HUES48 (cell line): ENCODE results near the gene CDIPT.
"Not testable (repeated sequence)": the region's sequence is repeated elsewhere in the genome, so short reads cannot be mapped to it uniquely, and the experiment has no call there.

ENCODE experiments used
- H3K27ac ChIP-seq: one replicate; pipeline ENCODE4 v1.7.0; 2013; ENCODE audit warnings: low read depth, low read length, inconsistent platforms
- H3K27me3 ChIP-seq: 2 replicates; pipeline ENCODE4 v1.6.1; 2013; ENCODE audit warnings: mild to moderate bottlenecking, low read length; ENCODE audit not compliant: control insufficient read depth, insufficient read depth
- H3K36me3 ChIP-seq: 2 replicates; pipeline ENCODE4 v1.6.1; 2013; ENCODE audit warnings: low read length; ENCODE audit not compliant: control insufficient read depth, insufficient read depth
- H3K4me1 ChIP-seq: 2 replicates; pipeline ENCODE4 v1.6.1; 2013; ENCODE audit warnings: mild to moderate bottlenecking, low read length; ENCODE audit not compliant: control insufficient read depth, insufficient read depth
- H3K4me3 ChIP-seq: 2 replicates; pipeline ENCODE4 v1.5.1; 2013; ENCODE audit warnings: mild to moderate bottlenecking, low read depth, low read length
- H3K9ac ChIP-seq: 2 replicates; pipeline ENCODE4 v1.6.1; 2013; ENCODE audit warnings: mild to moderate bottlenecking, low read depth, low read length, moderate library complexity
- H3K9me3 ChIP-seq: 2 replicates; pipeline ENCODE4 v1.6.1; 2013; ENCODE audit warnings: low read length; ENCODE audit not compliant: control insufficient read depth, insufficient read depth

The CDIPT gene

DNA sequence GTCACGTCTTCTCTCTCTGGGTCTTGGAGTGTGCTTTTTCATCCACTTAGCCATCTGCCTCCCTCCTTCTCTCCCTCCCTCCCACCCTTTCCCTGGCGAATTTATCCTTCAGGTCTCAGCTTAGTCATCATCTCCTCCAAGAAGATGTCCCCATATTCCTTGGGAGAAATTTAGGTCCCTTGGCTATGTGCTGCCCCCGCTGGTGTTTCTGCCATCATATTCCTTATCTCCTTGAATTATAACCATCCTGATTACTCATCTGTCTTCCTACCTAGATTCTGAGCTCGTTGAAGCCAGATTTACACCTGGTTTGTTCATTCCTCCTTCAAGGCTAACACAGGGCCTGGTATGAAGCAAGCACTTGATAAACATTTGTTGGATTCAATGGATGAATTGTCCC, 31.3 kb upstream of the CDIPT start:
- H3K4me1 ChIP-seq: peaks cover 8% of the 10 kb centered on the region; the same call in 1 of the 2 replicates
- H3K36me3 ChIP-seq: peaks cover 28% of the 10 kb centered on the region
- H3K9me3 ChIP-seq: no peaks in the 10 kb centered on the region
- H3K4me3 ChIP-seq: no peak overlapping the region
- H3K27me3 ChIP-seq: no peaks in the 10 kb centered on the region
- no peak overlapping the region for H3K9ac ChIP-seq
- no peak overlapping the region for H3K27ac ChIP-seq

- peaks cover 8% of the 10 kb centered on the region; the same call in 1 of the 2 replicates for H3K4me1 ChIP-seq
Measured at GRCh38 chr16:29893553-29893952, 30.5 kb upstream of the CDIPT start.

GRCh38 chr16:29892458-29892813, 29.4 kb upstream of the CDIPT start:
- H3K27ac ChIP-seq: no peak overlapping the region
- no peaks in the 10 kb centered on the region for H3K4me1 ChIP-seq
- H3K4me3 ChIP-seq: no peak overlapping the region
- no peaks in the 10 kb centered on the region for H3K27me3 ChIP-seq
- peaks cover 31% of the 10 kb centered on the region for H3K36me3 ChIP-seq
- H3K9me3 ChIP-seq: no peaks in the 10 kb centered on the region
- H3K9ac ChIP-seq: no peak overlapping the region

More at GRCh38 chr16:29893553-29893952, 30.5 kb upstream of the CDIPT start:
- no peaks in the 10 kb centered on the region for H3K9me3 ChIP-seq
- no peaks in the 10 kb centered on the region for H3K27me3 ChIP-seq
- no peak overlapping the region for H3K27ac ChIP-seq
- no peak overlapping the region for H3K4me3 ChIP-seq
- peaks cover 28% of the 10 kb centered on the region for H3K36me3 ChIP-seq
- no peak overlapping the region for H3K9ac ChIP-seq

GRCh38 chr16:29891525-29892457, 28.8 kb upstream of the CDIPT start:
- no peak overlapping the region for H3K4me3 ChIP-seq
- H3K9ac ChIP-seq: no peak overlapping the region
- no peaks in the 10 kb centered on the region for H3K27me3 ChIP-seq
- H3K9me3 ChIP-seq: no peaks in the 10 kb centered on the region
- no peak overlapping the region for H3K27ac ChIP-seq
- H3K36me3 ChIP-seq: peaks cover 31% of the 10 kb centered on the region
- H3K4me1 ChIP-seq: no peaks in the 10 kb centered on the region

DNA sequence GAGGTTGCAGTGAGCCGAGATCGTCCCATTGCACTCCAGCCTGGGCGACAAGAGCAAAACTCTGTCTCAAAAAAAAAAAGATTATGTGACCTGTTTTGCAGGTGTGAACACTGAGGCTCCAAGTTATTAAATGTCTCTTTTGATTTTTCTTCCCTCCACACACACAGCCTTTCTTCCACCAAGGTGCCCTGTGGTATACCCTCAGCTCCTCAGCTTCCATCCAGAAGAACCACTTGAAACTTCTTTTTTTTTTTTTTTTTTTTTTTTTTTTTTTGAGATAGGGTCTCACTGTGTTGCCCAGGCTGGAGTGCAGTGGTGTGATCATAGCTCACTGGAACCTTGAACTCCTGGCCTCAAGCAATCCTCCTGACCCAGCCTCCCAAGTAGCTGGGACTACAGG, 26.3 kb upstream of the CDIPT start:
- H3K9ac ChIP-seq, H3K27me3 ChIP-seq, H3K27ac ChIP-seq, H3K9me3 ChIP-seq, H3K4me3 ChIP-seq, H3K4me1 ChIP-seq: not testable (repeated sequence)
- H3K36me3 ChIP-seq: peaks cover 27% of the 10 kb centered on the region

DNA sequence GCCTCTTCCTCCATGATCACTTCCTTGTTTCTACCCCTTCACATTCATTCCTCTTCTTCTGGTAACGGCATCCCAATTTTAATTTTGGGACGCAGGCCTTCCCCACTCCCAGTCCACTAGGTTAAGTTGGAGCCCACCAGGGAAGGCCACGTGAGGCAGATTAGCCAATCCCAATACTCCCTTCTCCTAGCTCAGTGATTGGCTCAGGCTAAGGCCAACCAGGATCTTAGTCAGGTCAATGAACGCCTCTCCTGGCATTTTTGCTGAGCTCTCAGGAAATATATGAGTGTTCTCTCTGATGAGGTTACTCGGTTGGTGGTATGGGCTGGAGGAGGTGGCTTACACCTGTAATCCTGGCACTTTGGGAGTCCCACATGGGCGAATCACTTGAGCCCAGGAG, 21.0 kb upstream of the CDIPT start:
- Histone ChIP-seq H3K4me1 (no peaks in the 10 kb centered on the region), H3K27me3 (no peaks in the 10 kb centered on the region), H3K4me3 (no peak overlapping the region), H3K27ac (no peak overlapping the region), H3K36me3 (peaks cover 24% of the 10 kb centered on the region; the same call in 1 of the 2 replicates), H3K9me3 (no peaks in the 10 kb centered on the region), H3K9ac (no peak overlapping the region)

- H3K4me3 ChIP-seq: no peak overlapping the region
- H3K4me1 ChIP-seq: peaks cover 3% of the 10 kb centered on the region; the same call in 1 of the 2 replicates
- H3K9ac ChIP-seq: no peak overlapping the region
- no peak overlapping the region for H3K27ac ChIP-seq
- H3K36me3 ChIP-seq: peaks cover 21% of the 10 kb centered on the region; the same call in 1 of the 2 replicates
- no peaks in the 10 kb centered on the region for H3K27me3 ChIP-seq
- no peaks in the 10 kb centered on the region for H3K9me3 ChIP-seq
Measured at GRCh38 chr16:29881050-29881449, 18.0 kb upstream of the CDIPT start.

GRCh38 chr16:29878172-29878571, 15.1 kb upstream of the CDIPT start:
- no peaks in the 10 kb centered on the region for H3K9me3 ChIP-seq
- H3K4me1 ChIP-seq: peaks cover 3% of the 10 kb centered on the region; the same call in 1 of the 2 replicates
- peak overlapping the region; percentile 37 for H3K27ac ChIP-seq
- H3K9ac ChIP-seq: no peak overlapping the region
- peaks cover 12% of the 10 kb centered on the region for H3K36me3 ChIP-seq
- no peak overlapping the region for H3K4me3 ChIP-seq
- no peaks in the 10 kb centered on the region for H3K27me3 ChIP-seq

- Histone ChIP-seq H3K9ac (no peak overlapping the region), H3K27ac (peak overlapping the region; percentile 37), H3K27me3 (no peaks in the 10 kb centered on the region), H3K4me3 (peak overlapping the region; percentile 65), H3K36me3 (peaks cover 7% of the 10 kb centered on the region), H3K4me1 (peaks cover 3% of the 10 kb centered on the region; the same call in 1 of the 2 replicates), H3K9me3 (no peaks in the 10 kb centered on the region)
Measured at GRCh38 chr16:29877266-29877961, 14.4 kb upstream of the CDIPT start.

DNA sequence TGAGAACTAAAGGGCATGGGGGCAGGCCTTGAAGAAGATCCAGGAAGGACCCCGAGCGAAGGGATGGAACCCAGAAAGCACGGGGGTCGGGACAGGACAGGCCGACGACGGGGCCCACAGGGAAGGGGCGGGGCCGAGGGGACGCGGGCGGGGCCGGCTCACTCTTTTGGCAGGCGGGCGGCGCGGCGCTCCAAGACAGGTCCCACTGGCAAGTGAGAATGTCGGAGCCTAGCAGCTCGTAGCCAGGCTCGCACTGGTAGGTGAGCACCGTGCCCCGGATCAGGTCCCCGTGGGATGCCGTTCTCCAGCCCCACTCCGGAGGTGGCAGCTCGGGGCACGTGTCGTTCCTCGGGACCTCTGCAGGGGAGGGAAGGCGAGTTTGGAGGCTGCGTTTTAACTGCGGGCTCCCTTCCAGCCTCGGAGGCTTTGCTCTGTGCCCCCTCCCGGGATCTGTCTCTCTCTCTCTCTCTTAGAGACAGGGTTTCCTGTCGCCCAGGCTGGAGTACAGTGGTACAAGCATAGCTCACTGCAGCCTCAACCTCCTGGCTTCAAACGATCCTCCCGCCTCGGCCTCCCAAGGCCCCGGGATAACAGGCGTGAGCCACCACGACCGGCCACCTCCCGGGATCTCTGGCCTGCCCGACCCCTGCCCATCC, 13.7 kb upstream of the CDIPT start:
- H3K9me3 ChIP-seq: no peaks in the 10 kb centered on the region
- H3K27me3 ChIP-seq: no peaks in the 10 kb centered on the region
- no peak overlapping the region for H3K27ac ChIP-seq
- peaks cover 12% of the 10 kb centered on the region for H3K36me3 ChIP-seq
- H3K4me1 ChIP-seq: peaks cover 3% of the 10 kb centered on the region; the same call in 1 of the 2 replicates
- H3K9ac ChIP-seq: no peak overlapping the region
- H3K4me3 ChIP-seq: peak overlapping the region; percentile 65
